ENCODE measurements around the gene TRIM34.

GRCh38 chr11:5608808-5609207 lies 16.0 kb upstream of the TRIM34 start:
- TF ChIP-seq EP300 (IDR thresholded peaks at IDR 0.05; ENCODE audit: low read depth): no peak
- no peak for TF ChIP-seq POLR2A (IDR thresholded peaks at IDR 0.05)
- no peak for TF ChIP-seq CTCF (IDR thresholded peaks at IDR 0.05)
- no peak for TF ChIP-seq POLR2AphosphoS5 (IDR thresholded peaks at IDR 0.05)

Data from transverse colon (tissue), 4 donors.